ENCODE results near the gene SIVA1. TPM values are rescaled to one million over a fixed set of nuclear protein-coding genes. Genes with fewer than 3 reads are reported as not detected.

SIVA1 gene
- total and polyA plus RNA-seq, 2 of the 8 experiments (the other 6 are each of a cell fraction or from before 2014, with no cell fraction given) = 123 to 589 TPM

- Histone ChIP-seq H3K4me1 (replicated peaks in 1 of 4; ENCODE audit: control insufficient read depth in 3 of 4, insufficient read depth in 4 of 4, low read length in 3 of 4) (peaks cover 0 to 8% (median 1%) of the 10 kb centered on the region in 4 experiments; a peak in 6 of 7 replicates), H4K91ac (replicated peaks; ENCODE audit: insufficient read length, low read length) (no peak overlapping the region), H4K20me1 (replicated peaks in 1 of 2; ENCODE audit: control insufficient read depth in 1 of 2, insufficient read depth in 2 of 2, low read length in 2 of 2) (peaks cover 25 to 57% of the 10 kb centered on the region in 2 experiments), H3K27ac (ENCODE audit: low read depth, low read length) (no peak overlapping the region), H2BK120ac (replicated peaks; ENCODE audit: low read depth, low read length) (no peak overlapping the region), H4K8ac (ENCODE audit: extremely low read depth, insufficient read depth, low read length) (no peak overlapping the region), H3K9ac (replicated peaks in 1 of 4; ENCODE audit: extremely low read depth in 1 of 4, low read depth in 3 of 4, low read length in 3 of 4) (no peak overlapping the region), H3K4me3 (ENCODE audit: extremely low read depth in 1 of 4, insufficient read depth in 2 of 4, low read depth in 3 of 4, low read length in 4 of 4) (no peak overlapping the region), H2BK15ac (ENCODE audit: low read length) (no peak overlapping the region), H3K56ac (replicated peaks; ENCODE audit: insufficient read length, low read depth, low read length) (no peak overlapping the region), H2BK12ac (ENCODE audit: low read depth, low read length) (no peak overlapping the region), H3K23ac (ENCODE audit: insufficient read length) (no peak overlapping the region), H4K5ac (ENCODE audit: insufficient read length, low read depth, low read length) (no peak overlapping the region), H3K14ac (ENCODE audit: insufficient read length) (no peak overlapping the region), H2AFZ (ENCODE audit: low read length) (no peak overlapping the region), H3K9me3 (ENCODE audit: insufficient read depth in 2 of 2, low read depth in 1 of 2, low read length in 1 of 2) (no peaks in the 10 kb centered on the region), H3K4ac (replicated peaks; ENCODE audit: insufficient read length, low read depth, low read length) (no peak overlapping the region), H2BK5ac (ENCODE audit: low read depth, low read length) (no peak overlapping the region), H3K18ac (ENCODE audit: extremely low read depth, low read length) (no peak overlapping the region), H3K79me2 (ENCODE audit: control insufficient read depth in 1 of 2, insufficient read depth in 2 of 2, low read length in 2 of 2) (peaks cover 10 to 41% of the 10 kb centered on the region in 2 experiments; a peak in 3 of 4 replicates), H3K27me3 (replicated peaks in 1 of 4; ENCODE audit: control insufficient read depth in 3 of 4, extremely low read depth in 1 of 4, insufficient read depth in 3 of 4, low read length in 3 of 4) (no peaks in the 10 kb centered on the region), H3K4me2 (ENCODE audit: insufficient read depth in 1 of 2, low read depth in 2 of 2, low read length in 2 of 2) (no peak overlapping the region), H2BK20ac (ENCODE audit: low read length) (no peak overlapping the region), H2AK5ac (ENCODE audit: low read depth, low read length) (no peak overlapping the region), H3K79me1 (ENCODE audit: low read depth, low read length) (peaks cover 30% of the 10 kb centered on the region), H3K36me3 (ENCODE audit: control insufficient read depth in 2 of 4, insufficient read depth in 4 of 4, low read length in 3 of 4) (peaks cover 8 to 29% (median 23%) of the 10 kb centered on the region in 4 experiments; a peak in 7 of 8 replicates), H3K23me2 (ENCODE audit: low read depth, low read length) (no peaks in the 10 kb centered on the region)
- CTCF ChIA-PET (ENCODE audit: partially characterized antibody) = interaction anchor here (0.7 to 1.5 kb wide), 10 partner anchors 8 to 286 kb away, joined by 3 to 7 read pairs (median 3); partner anchors contain the start of gene ADSS1
- POLR2A ChIA-PET (ENCODE audit: partially characterized antibody) = interaction anchor here (0.6 to 2.4 kb wide), 4 partner anchors 7 to 178 kb away, joined by 3 to 11 read pairs (median 3); no protein-coding TSS in a partner anchor
- FAIRE-seq (no peak), DNase-seq (ENCODE audit: low read depth in 1 of 2, low spot score in 2 of 2) (no peak)
- 93% methylated on average over 30 of the region's 30 CpGs; no CpG with 5 or more reads in 1 of the 2 experiments for WGBS, 2 experiments (ENCODE audit: extremely low coverage in 1 of 2, insufficient coverage in 1 of 2, insufficient read length in 1 of 2, insufficient replicate concordance in 2 of 2, low coverage in 1 of 2, low lambda C conversion rate in 2 of 2, missing lambda C conversion rate in 1 of 2)
- TF ChIP-seq ASH2L (IDR thresholded peaks at IDR 0.05; ENCODE audit: low read length) (no peak), BACH1 (IDR thresholded peaks at IDR 0.05; ENCODE audit: low read length) (no peak), FOSL1 (IDR thresholded peaks at IDR 0.05; ENCODE audit: insufficient read depth, low read depth, low read length) (no peak), SIX5 (IDR thresholded peaks at IDR 0.05; ENCODE audit: low read depth, low read length) (no peak), SAP30 (IDR thresholded peaks at IDR 0.05; ENCODE audit: insufficient read depth, insufficient replicate concordance, low read length) (no peak), EGR1 (IDR thresholded peaks at IDR 0.05; ENCODE audit: borderline replicate concordance, low read depth, low read length) (no peak), TAF7 (optimal IDR thresholded peaks at IDR 0.05; ENCODE audit: borderline replicate concordance, low read depth, low read length) (no peak), SP1 (IDR thresholded peaks at IDR 0.05; ENCODE audit: low read depth, low read length) (no peak), USF2 (IDR thresholded peaks at IDR 0.05; ENCODE audit: low read length) (no peak), SP4 (IDR thresholded peaks at IDR 0.05; ENCODE audit: low read length) (no peak), TEAD4 (IDR thresholded peaks at IDR 0.05; ENCODE audit: low read depth, low read length) (no peak)
Measured at GRCh38 chr14:104758981-104759969, 6.3 kb downstream of the SIVA1 start.
